ENCODE measurements around the gene AMZ2. TPM values are rescaled to one million over a fixed set of nuclear protein-coding genes. Genes with fewer than 3 reads are reported as not detected.

The AMZ2 gene
- polyA plus RNA-seq, 3 donors = 89.1 to 97.0 (median 91.5) TPM

GRCh38 chr17:68290268-68290954 is 42.6 kb downstream of the AMZ2 start:
- DNase-seq (ENCODE audit: low read depth in 3 of 3, low spot score in 2 of 3) = no peak

DNA sequence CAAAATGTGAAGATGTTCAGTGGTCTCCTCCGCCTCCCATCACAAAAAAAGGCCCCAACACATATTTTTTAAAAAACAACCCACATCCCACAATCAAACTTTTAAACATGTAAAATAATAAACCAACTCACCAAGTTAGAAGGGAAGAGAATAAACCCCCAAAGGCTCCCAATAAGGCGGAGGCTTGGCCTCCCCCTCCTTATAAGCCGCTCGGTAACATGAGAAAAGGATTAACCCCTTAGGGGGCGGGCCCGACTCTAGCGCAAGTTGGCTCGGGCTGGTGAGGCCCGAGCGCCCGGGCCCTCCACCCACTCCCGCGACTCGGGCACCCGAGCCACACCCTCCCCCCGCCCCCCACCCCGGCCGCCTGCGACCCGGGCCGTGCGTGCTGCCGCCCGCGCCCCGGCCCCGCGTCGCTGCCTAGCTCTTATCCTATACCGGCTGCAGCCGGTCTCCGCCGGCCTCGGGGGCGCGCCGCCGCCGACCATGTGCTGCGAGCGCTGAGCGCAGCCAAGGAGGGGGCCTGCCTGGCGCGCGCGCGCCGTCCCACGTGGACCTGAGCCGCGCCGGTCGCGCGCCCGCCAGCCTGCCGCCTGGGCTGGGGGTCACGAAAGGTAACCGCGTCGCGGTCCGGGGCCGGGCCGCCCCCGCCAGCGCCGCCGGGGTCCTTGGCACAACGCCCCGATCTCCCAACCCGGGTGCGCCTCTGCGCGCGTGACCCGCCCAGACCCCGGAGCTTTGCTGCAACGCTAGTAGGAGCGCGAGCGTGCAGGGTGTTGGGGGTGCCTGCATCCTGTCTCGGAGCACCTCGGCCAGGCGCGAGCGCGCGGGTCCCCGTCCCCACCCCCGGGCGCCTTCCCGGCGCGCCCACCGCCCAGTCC is 43.4 kb downstream of the AMZ2 start, which contains the start of the genes ARSG and SLC16A6:
TSS of gene ARSG (plus strand) at position 541 of the 881 bp plus-strand sequence. CDS start 15,999 bp downstream, outside the sequence.
TSS of gene SLC16A6 (minus strand) at position 173 of the 881 bp plus-strand sequence. CDS start 12,807 bp downstream, outside the sequence.
- DNase-seq (ENCODE audit: low read depth in 3 of 3, low spot score in 2 of 3) = peak in 1 of 3 donors; percentile 41

DNA sequence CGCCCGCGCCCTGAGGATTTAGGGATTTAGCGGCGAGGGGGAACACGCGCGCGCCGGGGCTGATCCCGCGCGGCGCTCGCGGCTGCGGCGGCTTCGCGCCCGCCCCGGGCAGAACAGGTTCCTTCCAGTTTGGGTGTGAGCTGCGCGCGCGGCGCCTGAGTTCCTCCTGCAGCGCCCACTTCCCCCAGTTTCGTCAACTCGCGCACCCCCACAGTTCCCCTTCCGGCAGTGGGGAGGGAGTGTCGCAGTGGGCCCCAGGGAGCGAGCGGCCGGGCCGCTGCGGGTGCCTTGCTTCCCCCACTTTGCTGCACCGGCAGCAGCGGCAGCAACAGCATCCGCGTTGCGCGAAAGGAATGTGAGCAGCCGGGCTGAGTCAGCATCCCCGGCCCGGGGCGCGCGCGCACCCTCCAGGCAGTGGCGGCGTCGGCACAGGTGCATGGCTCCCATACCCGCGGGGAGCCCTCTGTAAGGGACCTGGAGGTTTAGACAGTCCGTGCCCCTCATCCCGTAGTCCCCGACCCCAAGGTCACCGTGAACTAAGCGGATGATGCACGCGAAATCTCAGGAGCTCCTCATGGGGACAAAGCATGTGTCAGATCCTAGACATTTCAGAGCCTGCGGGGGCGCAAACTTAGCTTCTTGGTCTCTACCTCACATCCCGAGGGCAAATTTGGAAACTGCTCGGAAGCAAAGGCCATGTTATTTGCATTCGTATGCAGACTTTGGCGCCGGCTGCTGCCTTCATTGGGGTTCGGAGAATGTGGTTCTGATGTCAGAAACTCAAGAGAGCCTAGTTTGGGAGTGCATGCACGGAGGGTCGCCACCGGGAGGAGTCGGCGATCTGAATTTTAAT is 44.2 kb downstream of the AMZ2 start:
- peak in 1 of 3 donors; percentile 56 for DNase-seq (ENCODE audit: low read depth in 3 of 3, low spot score in 2 of 3)

GRCh38 chr17:68292689-68293040 is 44.8 kb downstream of the AMZ2 start:
- no peak for DNase-seq (ENCODE audit: low read depth in 3 of 3, low spot score in 2 of 3)

DNA sequence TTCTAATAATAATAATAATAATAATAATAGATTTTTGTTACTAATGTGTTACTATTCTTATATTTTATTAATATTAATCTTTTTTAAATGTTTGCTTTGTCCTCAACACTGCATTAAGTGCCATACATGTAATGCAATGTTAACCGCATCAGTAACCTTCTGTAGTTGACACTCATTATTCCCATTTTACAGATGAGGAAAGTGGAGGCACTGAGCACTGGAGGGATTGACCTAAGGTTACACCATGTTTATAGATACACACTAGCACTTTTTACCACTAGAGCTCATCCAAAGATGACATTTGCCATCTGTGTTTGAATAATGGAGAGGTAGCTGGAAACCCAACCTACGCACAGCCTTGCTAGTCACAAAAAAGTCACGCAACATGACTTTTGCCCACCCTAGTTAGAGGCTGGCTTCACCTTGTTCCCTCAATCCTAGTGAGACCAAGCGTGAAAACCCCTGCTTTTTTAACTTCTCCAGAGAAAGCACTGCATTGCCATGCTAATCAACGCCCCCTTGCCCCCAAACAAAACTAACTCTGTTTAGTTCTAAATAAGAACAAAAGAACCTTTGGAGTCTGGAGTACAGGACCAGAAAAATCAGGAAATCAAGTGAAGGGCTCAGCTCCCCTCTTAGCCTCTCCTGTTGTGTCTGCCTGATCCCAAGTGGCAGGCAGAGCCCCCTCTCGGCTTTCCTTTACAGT is 45.8 kb downstream of the AMZ2 start:
- no peak for DNase-seq (ENCODE audit: low read depth in 3 of 3, low spot score in 2 of 3)

DNA sequence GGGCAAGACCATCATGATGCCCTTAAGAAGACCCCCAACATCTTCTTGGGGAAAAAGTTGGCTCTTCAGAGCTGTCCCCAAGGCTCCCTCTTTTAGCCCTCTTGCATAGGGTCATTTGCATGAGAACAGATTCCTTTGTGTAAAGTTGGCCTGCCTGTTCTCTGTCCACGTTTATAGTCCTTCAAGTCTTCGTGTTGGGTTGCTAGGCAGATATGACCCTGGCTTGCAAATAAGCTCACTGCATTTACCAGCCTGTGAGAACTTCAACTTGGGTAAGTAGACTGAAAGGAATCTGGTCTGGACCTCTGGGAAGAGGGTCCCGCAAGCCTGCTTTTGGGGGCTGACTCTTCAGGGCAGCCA is 46.3 kb downstream of the AMZ2 start:
- no peak for DNase-seq (ENCODE audit: low read depth in 3 of 3, low spot score in 2 of 3)

DNA sequence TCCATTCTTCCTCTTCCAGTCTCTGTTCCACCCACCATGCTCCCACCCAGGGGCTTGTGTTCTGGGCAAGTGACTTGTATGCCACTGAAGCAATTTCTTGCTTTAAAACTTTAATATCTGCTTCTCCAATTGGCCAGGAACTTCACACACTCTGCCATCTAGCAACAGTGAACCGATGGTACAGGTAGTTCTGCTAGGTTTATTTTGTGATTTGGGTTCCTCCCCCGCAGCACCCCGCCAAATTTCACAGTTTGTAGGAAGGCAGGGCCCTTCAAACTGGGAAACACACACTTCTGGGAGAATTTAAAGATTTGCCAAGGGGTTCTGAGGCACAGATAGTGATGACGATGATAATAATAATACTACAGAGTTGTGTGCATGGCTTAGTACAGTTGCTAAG is 46.8 kb downstream of the AMZ2 start:
- DNase-seq (ENCODE audit: low read depth in 3 of 3, low spot score in 2 of 3) = no peak

- no peak for DNase-seq (ENCODE audit: low read depth in 3 of 3, low spot score in 2 of 3)
Measured at GRCh38 chr17:68295086-68295485, 47.2 kb downstream of the AMZ2 start.

DNA sequence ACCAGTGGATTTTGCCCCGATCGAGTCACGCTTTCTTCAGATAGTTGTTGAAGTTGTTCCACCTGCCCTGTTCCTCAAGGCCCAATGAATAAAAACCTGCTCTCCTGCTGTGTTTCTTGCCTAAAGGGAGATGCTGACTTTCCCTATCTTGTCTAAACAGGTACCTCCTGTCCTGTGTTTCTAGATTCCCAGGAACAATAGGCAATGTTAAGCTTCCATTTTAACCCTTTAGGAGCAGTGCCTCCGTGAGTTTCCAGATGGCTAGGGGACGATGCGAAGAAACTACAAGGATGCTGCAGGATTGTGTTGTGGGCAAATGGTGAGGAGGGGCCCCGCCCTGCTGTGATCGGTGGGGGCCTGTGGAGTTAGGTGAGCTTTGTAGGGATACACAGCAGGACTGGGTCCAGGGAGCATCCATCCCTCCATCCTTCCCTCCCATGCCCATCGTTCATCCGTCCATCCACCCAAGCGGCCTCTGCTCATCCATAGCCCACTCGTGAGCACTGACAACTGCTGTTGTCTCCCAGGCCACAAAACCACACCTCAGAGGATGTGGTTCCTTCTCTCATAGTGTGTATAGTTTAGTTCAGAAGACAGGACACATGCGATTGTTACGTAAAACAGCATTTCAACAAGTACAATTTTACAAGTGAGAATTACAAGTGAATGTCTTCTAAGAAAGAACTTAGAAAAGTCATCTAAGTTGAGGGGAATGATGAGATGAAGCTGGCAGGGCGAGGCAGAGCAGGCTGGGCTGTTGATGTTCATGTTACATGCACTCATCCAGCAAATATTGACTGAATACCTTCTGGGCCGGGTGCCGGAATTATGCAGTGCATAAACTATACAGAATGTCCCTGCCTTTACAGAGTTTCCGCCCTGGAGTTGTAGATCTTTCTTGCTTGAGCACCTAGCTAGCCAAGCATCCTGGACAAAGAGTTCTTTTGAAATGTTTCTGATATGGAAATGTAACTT is 48.7 kb downstream of the AMZ2 start:
- DNase-seq (ENCODE audit: low read depth in 3 of 3, low spot score in 2 of 3) = no peak

- DNase-seq (ENCODE audit: low read depth in 3 of 3, low spot score in 2 of 3) = no peak
Measured at GRCh38 chr17:68297195-68297594, 49.4 kb downstream of the AMZ2 start.

DNA sequence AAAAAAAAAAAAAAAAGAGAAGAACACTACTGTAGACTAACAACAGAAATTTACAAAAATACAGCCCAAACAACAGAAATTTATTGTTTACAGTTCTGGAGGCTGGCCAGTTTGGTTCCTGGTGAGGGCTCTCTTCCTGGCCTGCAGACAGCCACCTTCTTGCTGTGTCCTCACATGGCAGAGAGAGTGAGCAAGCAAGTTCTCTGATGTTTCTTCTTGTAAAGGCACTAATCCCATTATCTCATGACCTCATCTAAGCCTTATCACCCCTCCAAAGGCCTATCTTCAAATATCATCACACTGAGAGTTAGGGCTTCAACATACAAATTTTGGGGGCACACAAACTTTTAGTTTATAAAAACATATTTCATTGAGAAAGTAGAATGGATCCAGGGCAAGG is 50.8 kb downstream of the AMZ2 start:
- DNase-seq (ENCODE audit: low read depth in 3 of 3, low spot score in 2 of 3) = no peak

DNA sequence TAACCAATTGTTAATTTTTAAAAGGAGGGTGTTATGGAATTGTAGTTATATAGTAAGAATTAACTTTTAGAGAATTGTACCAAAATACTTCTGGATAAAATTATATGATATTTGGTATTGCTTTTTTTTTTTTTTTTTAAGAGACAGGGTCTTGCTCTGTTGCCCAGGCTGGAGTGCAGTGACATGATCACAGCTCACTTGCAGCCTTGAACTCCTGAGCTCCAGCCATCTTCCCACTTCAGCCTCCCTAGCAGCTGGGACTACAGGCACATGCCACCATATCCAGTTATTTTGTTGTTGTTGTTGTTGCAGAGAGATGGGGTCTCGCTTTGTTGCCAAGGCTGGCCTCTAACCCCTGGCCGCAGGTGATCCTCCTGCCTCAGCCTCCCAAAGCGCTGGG is 52.0 kb downstream of the AMZ2 start:
- DNase-seq (ENCODE audit: low read depth in 3 of 3, low spot score in 2 of 3) = no peak

GRCh38 chr17:68301438-68301959 is 53.7 kb downstream of the AMZ2 start:
- no peak for DNase-seq (ENCODE audit: low read depth in 3 of 3, low spot score in 2 of 3)

DNA sequence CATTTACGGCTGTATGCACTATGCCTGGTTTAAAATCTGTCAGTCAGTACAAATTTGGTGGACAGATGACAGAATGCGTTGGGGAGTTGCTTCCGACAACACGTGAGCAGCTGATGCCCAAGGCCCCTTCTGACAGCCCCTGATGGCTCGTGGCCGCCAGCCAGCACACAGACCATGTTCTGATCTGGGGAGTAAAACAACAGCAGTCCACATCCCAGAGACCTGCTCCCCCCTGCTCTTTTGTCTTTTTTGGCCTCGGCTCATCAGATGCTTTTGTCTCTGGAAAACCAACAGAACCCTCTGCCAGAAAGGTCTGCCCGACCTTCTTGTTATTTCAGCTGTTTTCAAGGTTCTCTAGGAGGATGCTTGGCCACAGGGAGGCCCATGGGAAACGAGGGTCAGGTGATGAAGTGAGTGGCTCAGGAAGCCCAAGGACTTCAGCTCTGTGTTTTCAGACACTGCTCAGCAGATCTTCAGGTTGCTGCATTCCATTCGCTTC is 54.3 kb downstream of the AMZ2 start:
- no peak for DNase-seq (ENCODE audit: low read depth in 3 of 3, low spot score in 2 of 3)

GRCh38 chr17:68302666-68303065 is 54.8 kb downstream of the AMZ2 start:
- DNase-seq (ENCODE audit: low read depth in 3 of 3, low spot score in 2 of 3) = no peak

DNA sequence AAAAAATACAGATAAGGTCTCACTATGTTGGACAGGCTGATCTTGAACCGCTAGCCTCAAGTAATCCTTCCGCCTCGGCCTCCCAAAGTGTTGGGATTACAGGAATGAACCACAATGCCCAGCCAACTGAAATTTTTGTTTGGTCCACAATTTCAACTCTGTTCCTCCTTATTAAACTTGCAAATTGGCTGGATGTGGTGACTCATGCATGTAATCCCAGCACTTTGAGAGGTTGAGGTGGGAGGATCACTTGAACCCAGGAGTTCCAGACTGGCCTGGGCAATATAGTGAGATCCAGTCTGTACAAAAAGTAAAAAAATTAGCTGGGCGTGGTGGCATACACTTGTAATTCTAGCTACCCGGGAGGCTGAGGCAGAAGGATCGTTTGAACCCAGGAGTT is 56.9 kb downstream of the AMZ2 start:
- no peak for DNase-seq (ENCODE audit: low read depth in 3 of 3, low spot score in 2 of 3)

GRCh38 chr17:68305142-68305541 is 57.3 kb downstream of the AMZ2 start:
- no peak for DNase-seq (ENCODE audit: low read depth in 3 of 3, low spot score in 2 of 3)
